K562 (cell line): ENCODE results near the gene SLC26A2.

Experiments
- CBX5 ChIP-seq: IDR thresholded peaks from 2 replicates; pipeline ENCODE4 v1.6.1; 2014; ENCODE audit warnings: low read depth, borderline replicate concordance
- E2F8 ChIP-seq: fragments of 450-650 bp; IDR thresholded peaks from 2 replicates; pipeline ENCODE4 v1.7.1; 2018; ENCODE audit warnings: mild to moderate bottlenecking, low read depth; ENCODE audit not compliant: partially characterized antibody
- FOXK1 ChIP-seq: sonication (generic); formaldehyde crosslinking; IDR thresholded peaks from 2 replicates; pipeline ENCODE4 v1.8.0; 2022; ENCODE audit warnings: missing genetic modification reagents, mild to moderate bottlenecking, borderline replicate concordance
- GATAD2A ChIP-seq: fragments of 450-650 bp; IDR thresholded peaks from 2 replicates; pipeline ENCODE4 v1.6.1; 2017
- POLR2AphosphoS5 ChIP-seq: IDR thresholded peaks from 2 replicates; pipeline ENCODE4 v1.6.1; 2011; ENCODE audit warnings: mild to moderate bottlenecking, low read depth, low read length, moderate library complexity; ENCODE audit not compliant: control insufficient read depth, insufficient read depth
- PRMT5 ChIP-seq: sonication (generic); formaldehyde crosslinking; IDR thresholded peaks from 2 replicates; pipeline ENCODE4 v1.5.0; 2020; ENCODE audit warnings: missing genetic modification reagents
- RCOR1 ChIP-seq, 2 experiments: IDR thresholded peaks; 2 replicates each; pipeline ENCODE4 v1.6.1; 2012; ENCODE audit warnings: low read depth in 2 of 2, low read length in 2 of 2, borderline replicate concordance in 1 of 2, improper control_type of control experiment in 1 of 2
- RERE ChIP-seq: sonication (generic); formaldehyde crosslinking; IDR thresholded peaks from 2 replicates; pipeline ENCODE4 v1.8.0; 2023; ENCODE audit warnings: missing genetic modification reagents, mild to moderate bottlenecking, borderline replicate concordance
- REST ChIP-seq, 2 experiments: fragments of 450-650 bp; formaldehyde crosslinking in 1 of 2; IDR thresholded peaks; 2 replicates each; pipeline versions ENCODE4 v1.4.0 to v1.6.1; 2014 to 2020; ENCODE audit warnings: mild to moderate bottlenecking in 2 of 2, borderline replicate concordance in 1 of 2, low read depth in 1 of 2
- SP2 ChIP-seq: IDR thresholded peaks from 2 replicates; pipeline ENCODE4 v1.6.1; 2011; ENCODE audit warnings: mild to moderate bottlenecking, low read depth, low read length, moderate library complexity; ENCODE audit not compliant: poor library complexity, severe bottlenecking; ENCODE audit errors: extremely low read depth
- TAF1 ChIP-seq: IDR thresholded peaks from 2 replicates; pipeline ENCODE4 v1.6.1; 2011; ENCODE audit warnings: mild to moderate bottlenecking, low read length, moderate library complexity; ENCODE audit not compliant: insufficient read depth, control insufficient read depth, severe bottlenecking; ENCODE audit errors: extremely low read depth
- XRCC3 ChIP-seq: fragments of 450-650 bp; IDR thresholded peaks from 2 replicates; pipeline ENCODE4 v1.6.1; 2017; ENCODE audit warnings: mild to moderate bottlenecking, moderate library complexity
- ZNF354B ChIP-seq: fragments of 250-450 bp; sonication (Bioruptor Pico); IDR thresholded peaks from 2 replicates; pipeline ENCODE4 v1.4.0; 2020

GRCh38 chr5:149993471-149993870 lies 32.9 kb downstream of the SLC26A2 start:
- no peak for TF ChIP-seq ZNF354B (CRISPR knock-in tag)
- no peak for TF ChIP-seq TAF1
- TF ChIP-seq E2F8: no peak
- TF ChIP-seq GATAD2A: no peak
- no peak for TF ChIP-seq PRMT5 (CRISPR knock-in tag)
- no peak for TF ChIP-seq RCOR1 (IDR thresholded peaks at IDR 0.05; ENCODE audit: borderline replicate concordance in 1 of 2, low read depth in 2 of 2, low read length in 2 of 2)
- no peak for TF ChIP-seq CBX5
- TF ChIP-seq XRCC3: no peak
- no peak for TF ChIP-seq SP2
- TF ChIP-seq POLR2AphosphoS5: no peak
- TF ChIP-seq RERE (CRISPR knock-in tag): no peak
- no peak for TF ChIP-seq REST (IDR thresholded peaks at IDR 0.05; ENCODE audit: borderline replicate concordance)
- TF ChIP-seq REST (CRISPR knock-in tag; IDR thresholded peaks at IDR 0.05; ENCODE audit: low read depth): no peak
- no peak for TF ChIP-seq FOXK1 (CRISPR knock-in tag)
